Peyer's patch (tissue), 4 donors: ENCODE measurements around the gene SRRT.

ENCODE experiments used
- POLR2A ChIP-seq, 2 donors: fragments of 450-650 bp; IDR thresholded peaks; one replicate each; pipeline ENCODE4 v1.5.1; 2017; ENCODE audit warnings: antibody characterized with exemption in 2 of 2, mild to moderate bottlenecking in 2 of 2, moderate library complexity in 2 of 2
- TF ChIP-seq, protein P1 (sequence below), 6 experiments: fragments of 450-650 bp in 4 of 6; fragments of 200-600 bp in 2 of 6; sonication (generic) in 1 of 6; IDR thresholded peaks; one replicate each; pipeline ENCODE4 v1.5.1; 2017 to 2019; ENCODE audit warnings: antibody characterized with exemption in 6 of 6, mild to moderate bottlenecking in 3 of 6, moderate library complexity in 1 of 6

- TF ChIP-seq, protein P1, sequence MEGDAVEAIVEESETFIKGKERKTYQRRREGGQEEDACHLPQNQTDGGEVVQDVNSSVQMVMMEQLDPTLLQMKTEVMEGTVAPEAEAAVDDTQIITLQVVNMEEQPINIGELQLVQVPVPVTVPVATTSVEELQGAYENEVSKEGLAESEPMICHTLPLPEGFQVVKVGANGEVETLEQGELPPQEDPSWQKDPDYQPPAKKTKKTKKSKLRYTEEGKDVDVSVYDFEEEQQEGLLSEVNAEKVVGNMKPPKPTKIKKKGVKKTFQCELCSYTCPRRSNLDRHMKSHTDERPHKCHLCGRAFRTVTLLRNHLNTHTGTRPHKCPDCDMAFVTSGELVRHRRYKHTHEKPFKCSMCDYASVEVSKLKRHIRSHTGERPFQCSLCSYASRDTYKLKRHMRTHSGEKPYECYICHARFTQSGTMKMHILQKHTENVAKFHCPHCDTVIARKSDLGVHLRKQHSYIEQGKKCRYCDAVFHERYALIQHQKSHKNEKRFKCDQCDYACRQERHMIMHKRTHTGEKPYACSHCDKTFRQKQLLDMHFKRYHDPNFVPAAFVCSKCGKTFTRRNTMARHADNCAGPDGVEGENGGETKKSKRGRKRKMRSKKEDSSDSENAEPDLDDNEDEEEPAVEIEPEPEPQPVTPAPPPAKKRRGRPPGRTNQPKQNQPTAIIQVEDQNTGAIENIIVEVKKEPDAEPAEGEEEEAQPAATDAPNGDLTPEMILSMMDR (IDR thresholded peaks at IDR 0.05) = no peak
- no peak for TF ChIP-seq POLR2A (IDR thresholded peaks at IDR 0.05)
These were observed 49.7 kb upstream of the SRRT start for GRCh38 chr7:100825215-100825671.
